Esophagus muscularis mucosa (tissue), 4 donors: Measurements from ENCODE around the gene IGSF21. TPM values are rescaled to one million over a fixed set of nuclear protein-coding genes. Genes with fewer than 3 reads are reported as not detected.

ENCODE experiments used
- DNase-seq: peaks from one replicate; pipeline ENCODE4 v3.0.0-alpha.2; 2017; ENCODE audit errors: extremely low spot score
- H3K27ac ChIP-seq, 4 donors: fragments of 200-600 bp; sonication (generic); replicated peaks in 1 of 4; 1 replicate in 3 of 4; 2 replicates in 1 of 4; pipeline ENCODE4 v1.5.1; 2016 to 2019; ENCODE audit warnings: mild to moderate bottlenecking in 1 of 4
- H3K27me3 ChIP-seq, 4 donors: fragments of 200-600 bp; sonication (generic); one replicate each; pipeline versions ENCODE4 v1.5.1 to v1.6.0; 2016 to 2019
- H3K36me3 ChIP-seq, 4 donors: fragments of 200-600 bp; sonication (generic); one replicate each; pipeline ENCODE4 v1.5.1; 2016 to 2019
- H3K4me1 ChIP-seq, 4 donors: fragments of 200-600 bp; sonication (generic); one replicate each; pipeline ENCODE4 v1.5.1; 2016 to 2019
- H3K4me3 ChIP-seq, 4 donors: fragments of 200-600 bp; sonication (generic); 1 replicate in 2 of 4; 2 replicates in 2 of 4; pipeline ENCODE4 v1.5.1; 2016 to 2019; ENCODE audit warnings: mild to moderate bottlenecking in 4 of 4, moderate library complexity in 1 of 4
- H3K9me3 ChIP-seq, 4 donors: fragments of 200-600 bp; sonication (generic); 1 replicate in 3 of 4; 2 replicates in 1 of 4; pipeline ENCODE4 v1.5.1; 2016 to 2019
- CTCF ChIP-seq, 3 experiments: fragments of 200-600 bp in 2 of 3; fragments of 450-650 bp in 1 of 3; sonication (generic) in 2 of 3; IDR thresholded peaks; one replicate each; pipeline ENCODE4 v1.5.1; 2017 to 2019; ENCODE audit warnings: antibody characterized with exemption in 3 of 3, mild to moderate bottlenecking in 2 of 3, moderate library complexity in 1 of 3
- EP300 ChIP-seq: sonication (generic); formaldehyde crosslinking; IDR thresholded peaks from one replicate; pipeline ENCODE4 v1.6.1; 2017; ENCODE audit warnings: antibody characterized with exemption
- POLR2A ChIP-seq: fragments of 450-650 bp; IDR thresholded peaks from one replicate; pipeline ENCODE4 v1.6.1; 2017; ENCODE audit warnings: antibody characterized with exemption, moderate library complexity, mild to moderate bottlenecking, low read depth
- POLR2AphosphoS5 ChIP-seq, 2 donors: sonication (generic); formaldehyde crosslinking; IDR thresholded peaks; one replicate each; pipeline ENCODE4 v1.6.1; 2017; ENCODE audit warnings: antibody characterized with exemption in 2 of 2
- WGBS: methylation state at CpG from one replicate; pipeline ENCODE4 v1.1.5; 2018; 5-methylcytosine and 5-hydroxymethylcytosine counted together
- intact Hi-C: fragments of 100-400 bp; cut with DNase I; formaldehyde crosslinking; loops from one replicate; pipeline ENCODE4 v1.15.1; 2023
- total RNA-seq, 4 donors: library from RNA; depleted of rRNA; stranded (reverse); fragments of >200 nt; gene quantifications; one replicate each; pipeline versions ENCODE4 v1.1.0 to v1.2.1, GENCODE V29; 2016

The IGSF21 gene
- total RNA-seq, 4 donors from 2014 or later, result 1.1 to 2.7 (median 1.2) TPM

- intact Hi-C loops, result no loop called here
- Histone ChIP-seq H3K36me3 (no peaks in the 10 kb centered on the region), H3K9me3 (no peaks in the 10 kb centered on the region), H3K4me3 (no peak overlapping the region), H3K4me1 (no peaks in the 10 kb centered on the region), H3K27me3 (peaks cover 0 to 63% (median 0%) of the 10 kb centered on the region in 4 donors), H3K27ac (no peak overlapping the region)
- WGBS, result 74% methylated on average over 8 of the region's 8 CpGs
- TF ChIP-seq POLR2A, result no peak
- TF ChIP-seq CTCF (IDR thresholded peaks at IDR 0.05), result no peak
- TF ChIP-seq EP300, result no peak
- no peak for TF ChIP-seq POLR2AphosphoS5 (IDR thresholded peaks at IDR 0.05)
- DNase-seq, result no peak
These were observed 30.3 kb downstream of the IGSF21 start for GRCh38 chr1:18137759-18138345.

- intact Hi-C loops, result no loop called here
- no peak for DNase-seq
- Histone ChIP-seq H3K4me3 (no peak overlapping the region), H3K27me3 (peaks cover 0 to 63% (median 0%) of the 10 kb centered on the region in 4 donors), H3K36me3 (no peaks in the 10 kb centered on the region), H3K27ac (no peak overlapping the region), H3K9me3 (no peaks in the 10 kb centered on the region), H3K4me1 (no peaks in the 10 kb centered on the region)
- WGBS, result 50% methylated on average over 14 of the region's 14 CpGs
- TF ChIP-seq CTCF (IDR thresholded peaks at IDR 0.05) (no peak), EP300 (no peak), POLR2A (no peak)
These were observed 31.8 kb downstream of the IGSF21 start for GRCh38 chr1:18139198-18139981.

- intact Hi-C loops, result no loop called here
- no peak overlapping the region for H3K27ac ChIP-seq
- peaks cover 0 to 63% (median 0%) of the 10 kb centered on the region in 4 donors for H3K27me3 ChIP-seq
- no peak for TF ChIP-seq CTCF (IDR thresholded peaks at IDR 0.05)
- TF ChIP-seq EP300, result no peak
- TF ChIP-seq POLR2AphosphoS5 (IDR thresholded peaks at IDR 0.05), result no peak
- TF ChIP-seq POLR2A, result no peak
- WGBS, result 69% methylated on average over 7 of the region's 8 CpGs
- no peak overlapping the region for H3K4me3 ChIP-seq
- H3K36me3 ChIP-seq, result no peaks in the 10 kb centered on the region
- no peaks in the 10 kb centered on the region for H3K9me3 ChIP-seq
- no peak for DNase-seq
- H3K4me1 ChIP-seq, result no peaks in the 10 kb centered on the region
These were observed 32.8 kb downstream of the IGSF21 start for GRCh38 chr1:18140411-18140810.

GRCh38 chr1:18141661-18142060 lies 34.1 kb downstream of the IGSF21 start:
- intact Hi-C loops, result no loop called here
- Histone ChIP-seq H3K27ac (no peak overlapping the region), H3K4me1 (no peaks in the 10 kb centered on the region), H3K4me3 (no peak overlapping the region), H3K27me3 (peaks cover 0 to 74% (median 0%) of the 10 kb centered on the region in 4 donors), H3K9me3 (no peaks in the 10 kb centered on the region), H3K36me3 (no peaks in the 10 kb centered on the region)
- 87% methylated on average over 6 of the region's 6 CpGs for WGBS
- DNase-seq, result no peak
- TF ChIP-seq POLR2A, result no peak
- TF ChIP-seq EP300, result no peak
- TF ChIP-seq CTCF (IDR thresholded peaks at IDR 0.05), result no peak
- no peak for TF ChIP-seq POLR2AphosphoS5 (IDR thresholded peaks at IDR 0.05)
